Endothelial cell of coronary artery (primary cell): Measurements from ENCODE around the gene FRMPD2. TPM values are rescaled to one million over a fixed set of nuclear protein-coding genes. Genes with fewer than 3 reads are reported as not detected.

Experiments
- total RNA-seq: library from RNA; depleted of rRNA; stranded (reverse); fragments of >200 nt; gene quantifications from 2 replicates; pipeline ENCODE4 v1.2.3, GENCODE V29; 2014

FRMPD2 gene
- under 0.01 TPM in 1 of 2 replicates, not detected in the other for total RNA-seq

DNA sequence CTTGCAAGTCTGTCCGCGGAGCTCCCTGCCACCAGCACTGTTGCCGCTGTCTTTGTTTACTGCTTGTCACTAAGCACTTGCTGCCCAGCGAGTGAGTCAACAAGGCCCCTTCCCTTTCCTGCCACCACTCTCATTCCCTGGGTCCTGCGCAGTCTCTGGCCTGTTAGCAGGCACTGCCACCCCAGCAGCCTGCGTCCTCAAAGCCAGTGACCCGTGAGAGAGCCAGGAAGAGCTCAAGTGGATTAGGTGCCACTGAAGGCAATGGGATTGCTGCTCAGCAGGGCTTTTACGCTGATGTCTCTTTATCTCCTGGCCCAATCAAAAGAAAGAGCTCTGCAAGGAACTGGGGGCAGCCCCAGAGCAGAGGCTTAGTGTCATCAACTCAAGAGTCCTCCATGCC, at the start of gene FRMPD2:
Gene FRMPD2 (minus strand): TSS at position 61 of the 400 bp plus-strand sequence. CDS start 129 bp downstream, outside the sequence.

GRCh38 chr10:48306265-48306869, 31.9 kb upstream of the FRMPD2 start, which contains the start of gene MAPK8:
TSS of gene MAPK8 (plus strand) at chr10:48306677. CDS start at chr10:48401661, 94,984 bp downstream.

Other genes with a start within 250 kb of the FRMPD2 start
- gene MAPK8, start 32.0 kb upstream of the FRMPD2 start, total RNA-seq, result 35.7 and 39.9 TPM in 2 replicates